G401.6 (cell line): ENCODE measurements around the gene SVIL.
"Not testable (repeated sequence)": the region's sequence is repeated elsewhere in the genome, so short reads cannot be mapped to it uniquely, and the experiment has no call there.

Source experiments
- FAIRE-seq: peaks from 2 replicates; lab custom pipeline; 2012; peaks lifted over from hg19 to GRCh38; lab: Jason Lieb, UNC

The SVIL gene

DNA sequence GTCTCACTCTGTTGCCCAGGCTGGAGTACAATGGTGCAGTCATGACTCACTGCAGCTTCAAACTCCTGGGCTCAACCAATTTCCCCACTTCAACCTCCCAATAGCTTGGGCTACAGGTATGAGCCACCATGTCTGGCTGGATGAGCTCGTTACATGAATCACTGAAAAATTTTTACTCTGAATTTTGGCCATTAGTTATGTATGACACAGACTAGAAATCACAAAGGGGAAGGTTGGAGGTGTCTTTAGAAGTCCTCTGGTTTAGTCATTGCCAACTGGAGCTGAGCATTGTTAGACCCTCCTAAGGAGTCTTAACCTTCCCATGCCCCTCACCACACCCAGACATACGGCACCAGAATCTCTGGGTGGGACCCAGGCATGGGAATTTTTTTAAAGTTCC, 34.7 kb downstream of the SVIL start:
- no peak for FAIRE-seq

DNA sequence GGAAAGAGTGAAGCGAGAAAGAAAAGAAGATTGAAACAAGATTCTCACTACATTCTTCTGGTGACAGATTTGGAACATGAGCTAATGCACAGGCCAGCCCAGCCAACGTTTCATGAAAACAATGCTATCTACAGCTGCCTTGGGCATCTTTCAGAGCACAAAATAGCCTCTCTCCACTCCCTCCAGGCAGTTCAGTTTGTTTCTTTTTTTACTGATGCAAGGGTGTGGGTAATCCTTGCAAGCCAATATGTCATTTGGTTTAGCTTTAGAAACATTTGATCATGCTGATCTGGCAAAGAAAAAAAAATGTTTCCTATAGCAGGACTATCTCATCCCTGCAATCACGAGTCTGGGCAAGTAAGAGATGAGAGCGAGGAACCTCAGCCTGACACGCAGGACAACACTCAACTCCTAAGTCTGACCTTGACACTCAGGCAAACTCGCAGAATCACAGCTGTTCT, 35.9 kb downstream of the SVIL start:
- no peak for FAIRE-seq

DNA sequence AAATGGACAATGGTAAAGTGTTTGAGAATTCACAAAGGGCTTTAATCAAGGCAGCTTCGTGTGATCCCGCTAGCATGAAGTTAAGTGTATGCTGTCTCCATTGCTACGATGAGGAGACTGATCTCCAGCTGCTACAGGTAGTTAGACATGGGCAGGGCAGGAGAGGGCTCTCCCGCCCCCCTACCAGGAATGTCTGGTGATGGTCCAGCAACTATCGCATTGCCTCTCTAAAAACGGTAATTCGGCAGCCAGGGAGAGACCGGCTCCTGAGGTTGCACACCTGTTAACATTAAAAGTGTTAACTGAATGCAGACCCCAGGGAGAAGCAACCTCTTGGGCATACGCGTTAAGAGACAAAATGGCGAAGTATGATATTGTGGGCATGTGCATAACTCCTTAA, 37.9 kb downstream of the SVIL start:
- FAIRE-seq, result no peak

DNA sequence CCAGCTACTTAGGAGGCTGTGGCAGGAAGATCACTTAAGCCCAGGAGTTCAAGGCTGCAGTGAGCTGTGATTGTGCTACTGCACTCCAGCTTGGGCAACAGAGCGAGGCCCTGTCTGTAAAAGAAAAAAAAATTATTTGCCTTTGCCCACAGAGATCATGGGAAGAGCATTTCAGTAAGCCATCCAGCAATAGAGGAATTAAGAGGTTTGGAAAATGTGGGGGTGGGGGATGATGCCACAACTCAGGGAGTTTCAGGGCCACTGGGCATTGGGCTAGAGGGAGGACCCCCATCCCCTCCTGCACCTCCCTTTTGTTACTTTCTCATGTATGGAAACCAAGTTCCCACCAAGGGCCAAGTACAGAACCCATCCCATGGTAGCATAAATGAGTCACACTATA, 38.4 kb downstream of the SVIL start:
- no peak for FAIRE-seq

DNA sequence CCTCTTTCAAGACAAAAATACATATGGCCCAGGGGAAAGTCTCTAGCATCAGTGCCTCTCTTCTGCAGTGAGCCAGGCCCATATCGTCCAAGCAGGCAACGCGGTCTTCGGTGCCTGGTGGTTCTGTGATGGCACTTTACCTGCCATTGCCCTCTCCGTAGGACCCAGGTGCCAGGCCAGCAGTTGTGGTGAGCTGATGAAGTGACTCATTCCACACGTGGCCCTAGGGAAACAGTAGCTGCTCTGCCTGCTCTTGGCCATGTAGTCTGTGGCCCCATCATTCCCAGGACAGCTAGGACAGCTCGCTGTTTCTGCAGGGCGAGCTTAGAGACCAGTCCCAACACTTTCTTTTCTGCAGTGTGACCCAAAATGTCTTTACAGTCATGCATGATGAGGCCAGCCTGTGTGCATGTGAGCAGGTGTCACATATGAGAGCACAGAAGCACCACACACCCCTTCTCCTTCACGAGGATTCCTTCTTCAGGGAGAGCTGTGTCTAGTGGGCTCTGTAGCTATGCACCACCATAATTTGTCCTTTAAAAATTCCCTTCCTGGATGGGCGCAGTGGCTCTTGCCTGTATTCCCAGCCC, 39.0 kb downstream of the SVIL start:
- FAIRE-seq, result no peak

DNA sequence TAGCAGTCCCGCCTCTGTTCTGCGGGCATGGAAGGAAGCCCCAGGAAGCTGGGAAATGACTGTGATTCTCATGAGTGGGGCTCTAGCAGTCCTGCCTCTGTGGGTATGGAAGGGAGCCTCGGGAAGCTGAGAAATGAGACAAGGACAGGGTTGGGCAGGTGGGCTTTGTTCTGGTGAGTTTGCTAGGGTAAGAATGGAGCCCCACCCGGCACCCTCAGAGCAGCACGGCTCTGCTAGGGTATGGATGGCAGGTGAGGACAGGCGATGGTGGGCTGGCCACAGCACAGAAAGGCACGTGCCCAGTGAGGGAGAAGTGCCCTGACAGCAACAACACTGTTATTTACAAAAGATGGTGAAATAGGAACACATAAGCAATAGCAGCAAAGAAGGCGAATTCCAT, 39.6 kb downstream of the SVIL start:
- FAIRE-seq, result no peak

DNA sequence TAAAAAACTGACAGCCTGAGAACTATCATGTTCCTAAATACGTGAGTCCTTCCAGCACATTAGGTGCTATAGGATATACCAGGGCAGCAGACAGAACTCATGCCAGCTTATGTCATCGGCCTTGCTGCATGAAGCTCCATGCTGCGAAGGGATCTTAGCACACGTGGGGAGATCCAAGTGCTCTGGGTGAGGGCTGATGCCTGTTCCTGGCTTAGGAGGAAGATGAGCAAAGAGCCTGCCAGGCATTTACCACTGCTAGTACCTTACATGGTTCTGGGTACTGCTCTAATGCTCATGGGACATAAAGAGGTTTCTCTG, 43.2 kb downstream of the SVIL start:
- FAIRE-seq, result no peak

DNA sequence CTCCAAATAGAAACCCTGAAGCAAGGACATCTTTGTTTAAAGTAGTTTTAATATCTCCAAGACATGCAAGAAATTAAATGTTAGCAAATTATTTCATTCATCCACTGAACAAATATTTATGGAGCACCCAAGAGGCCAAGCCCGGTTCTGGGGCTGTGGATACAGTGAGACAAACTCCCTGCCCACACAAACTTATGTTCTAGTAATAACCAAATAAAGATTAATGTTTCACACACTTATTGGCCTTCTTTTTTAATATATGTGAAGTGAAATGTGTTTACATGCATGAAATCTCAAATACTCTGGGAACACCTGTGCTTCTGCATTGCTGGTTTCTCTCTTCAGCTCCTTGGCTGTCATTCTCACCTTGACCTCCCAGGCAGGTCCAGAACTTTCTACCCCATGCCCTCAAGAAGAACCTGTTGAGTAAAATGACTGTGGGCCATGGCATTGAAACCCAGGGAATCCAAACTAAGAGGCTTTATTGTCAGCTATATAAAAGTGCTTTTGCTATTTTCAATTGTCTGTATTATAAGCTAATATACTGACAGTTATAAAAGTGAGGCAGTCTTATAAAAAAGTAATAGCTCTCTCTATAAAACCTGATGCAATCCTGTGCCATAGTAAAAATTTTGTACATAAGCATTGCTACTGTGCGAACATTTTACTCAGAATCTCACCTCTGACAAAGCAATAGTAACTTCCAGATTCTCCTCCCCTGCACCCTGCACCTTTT, 43.7 kb downstream of the SVIL start:
- no peak for FAIRE-seq

DNA sequence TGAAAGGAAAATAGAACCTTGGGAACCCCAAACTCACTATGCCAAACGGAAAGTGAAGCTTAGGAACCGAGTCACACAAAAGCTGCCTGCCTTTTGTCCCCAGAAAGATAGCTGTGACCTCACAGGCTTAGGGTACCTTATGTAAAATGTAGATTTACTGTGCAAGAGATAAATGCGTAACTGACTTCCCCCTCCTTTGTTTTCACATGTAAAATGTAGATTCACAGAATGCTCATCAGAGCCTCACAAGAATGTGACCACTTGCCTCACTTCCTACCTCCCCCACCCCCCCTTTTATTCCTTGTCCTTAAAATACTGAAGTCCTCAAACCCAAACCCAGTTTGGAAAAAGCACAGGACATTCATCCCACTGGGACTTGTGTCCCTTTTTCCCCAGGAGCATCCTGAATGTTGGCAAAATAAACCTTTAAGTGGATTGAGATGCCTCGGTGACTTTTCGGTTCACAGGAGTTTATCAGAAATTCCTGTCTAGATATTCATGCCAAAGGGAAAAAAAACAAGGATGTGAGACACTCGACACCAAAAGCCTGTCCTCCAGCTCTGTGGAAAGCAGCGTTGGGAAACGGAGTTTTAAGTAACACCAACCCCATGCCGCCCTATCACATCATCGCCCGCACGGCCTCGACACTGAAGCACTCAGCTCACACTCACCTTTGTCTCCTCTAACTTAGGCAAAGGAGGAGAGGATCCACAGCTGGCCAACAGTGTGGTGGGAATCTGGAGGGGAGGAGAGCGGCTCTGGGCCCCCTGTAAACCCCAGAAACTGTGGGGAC, 45.9 kb downstream of the SVIL start:
- peak; percentile 45 for FAIRE-seq

DNA sequence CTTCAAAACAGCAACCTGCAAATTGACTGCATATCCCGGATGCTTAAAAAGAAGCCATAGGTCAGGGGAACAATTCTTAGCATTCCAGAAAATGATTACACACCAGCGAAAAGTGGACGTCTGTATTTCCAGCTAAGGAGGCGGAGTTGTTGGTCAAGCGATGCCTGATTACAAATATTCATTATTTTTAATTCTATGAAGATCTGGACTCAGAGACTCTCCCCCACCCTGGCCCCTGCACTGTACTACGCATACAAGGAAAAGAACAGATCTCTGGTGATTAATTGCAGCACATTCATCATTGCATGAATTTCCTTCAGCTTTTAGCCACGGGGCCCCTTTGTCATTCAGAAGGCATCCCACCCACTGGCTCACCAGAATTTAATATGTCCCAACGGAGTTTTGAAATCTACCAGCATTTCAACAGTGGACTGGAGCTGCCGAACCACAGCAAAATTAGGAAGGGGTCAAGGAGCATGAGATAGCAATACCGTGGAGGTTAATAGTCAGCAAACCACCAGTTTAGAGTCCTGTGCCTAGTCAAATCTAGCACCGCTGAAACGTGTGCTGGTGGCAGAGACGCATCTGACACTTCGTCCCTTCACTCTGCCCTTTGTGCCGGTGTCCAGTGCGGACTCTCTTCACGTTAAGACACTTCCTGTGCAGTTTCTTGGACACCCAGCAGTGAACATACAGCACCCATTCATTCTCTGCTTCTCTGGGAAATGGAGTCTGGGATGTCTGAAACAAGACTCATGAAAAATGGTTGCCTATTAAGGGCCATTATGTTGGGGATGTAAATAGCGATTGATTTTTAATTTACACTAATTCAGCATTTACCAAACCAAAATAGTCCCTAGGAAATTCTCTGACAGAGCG, 46.8 kb downstream of the SVIL start:
- peak; percentile 93 for FAIRE-seq

DNA sequence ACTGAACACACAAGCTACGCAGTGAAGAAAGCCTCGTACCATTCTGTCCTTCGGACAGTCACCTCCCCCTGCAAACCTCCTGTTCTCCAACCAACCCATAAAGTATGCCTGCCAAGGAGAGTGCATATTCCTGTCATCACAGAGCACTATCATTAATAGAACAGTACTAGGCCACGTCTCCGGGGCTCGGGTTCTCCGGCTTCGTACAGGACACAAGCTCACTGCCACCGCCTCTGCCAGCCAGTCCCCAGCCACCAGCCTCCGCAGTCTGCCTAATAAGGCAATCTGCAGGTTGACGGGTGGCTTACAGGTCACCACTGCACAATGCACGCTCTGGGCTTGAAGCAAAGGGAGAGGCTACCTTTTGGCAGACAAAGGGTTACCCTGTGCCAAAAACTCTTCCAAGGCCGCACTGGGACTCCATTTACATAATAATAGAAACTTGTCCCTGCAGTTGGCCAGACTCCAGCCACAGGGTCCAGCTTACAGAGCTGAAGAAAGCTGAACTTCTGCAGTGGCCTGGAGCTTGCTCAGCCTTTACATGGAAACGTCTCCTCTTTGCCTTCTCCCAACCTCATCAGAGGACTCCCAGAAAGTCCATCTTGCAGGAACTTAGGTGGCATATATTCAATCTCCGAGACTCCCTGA, 47.5 kb downstream of the SVIL start:
- not testable (repeated sequence) for FAIRE-seq

DNA sequence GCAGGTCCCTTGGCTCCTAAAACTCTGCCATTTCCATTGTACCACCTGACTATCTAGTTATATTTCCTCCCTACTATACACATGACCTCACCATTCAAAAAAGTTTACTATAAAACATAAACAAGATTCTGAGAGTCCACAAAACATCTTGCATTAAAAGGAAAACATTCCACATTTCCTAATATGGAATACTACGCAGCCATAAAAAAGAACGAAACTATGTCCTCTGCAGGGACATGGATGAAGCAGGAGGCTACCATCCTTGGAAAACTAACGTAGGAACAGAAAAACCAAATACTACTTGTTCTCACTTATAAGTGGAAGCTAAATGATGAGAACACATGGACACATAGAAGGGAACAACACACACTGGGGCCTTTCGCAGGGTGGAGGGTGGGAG, 48.3 kb downstream of the SVIL start:
- FAIRE-seq, result no peak

DNA sequence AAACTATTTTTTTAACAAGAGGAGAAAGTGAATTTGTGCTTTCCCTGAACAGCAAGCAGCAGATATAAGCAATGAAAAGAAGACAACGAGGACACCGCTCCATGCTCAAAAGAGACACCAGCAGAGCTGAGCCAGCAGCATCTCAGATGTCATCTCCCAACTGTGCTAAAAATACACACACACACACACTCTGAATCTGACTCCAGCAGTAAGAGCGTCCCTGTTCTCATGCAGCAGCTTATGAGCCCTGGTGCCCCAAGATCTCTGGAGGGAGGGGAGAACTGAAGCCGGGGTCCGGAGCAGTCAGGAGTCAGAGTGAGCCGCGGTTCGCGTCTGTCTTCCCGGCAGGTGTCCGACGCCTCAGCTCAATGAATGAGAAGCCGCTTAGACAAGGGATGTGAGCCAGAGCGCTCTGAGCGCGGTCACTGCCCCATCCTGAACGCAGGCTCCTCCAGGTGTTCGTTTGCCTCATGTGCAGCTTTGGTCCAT, 49.2 kb downstream of the SVIL start:
- no peak for FAIRE-seq

DNA sequence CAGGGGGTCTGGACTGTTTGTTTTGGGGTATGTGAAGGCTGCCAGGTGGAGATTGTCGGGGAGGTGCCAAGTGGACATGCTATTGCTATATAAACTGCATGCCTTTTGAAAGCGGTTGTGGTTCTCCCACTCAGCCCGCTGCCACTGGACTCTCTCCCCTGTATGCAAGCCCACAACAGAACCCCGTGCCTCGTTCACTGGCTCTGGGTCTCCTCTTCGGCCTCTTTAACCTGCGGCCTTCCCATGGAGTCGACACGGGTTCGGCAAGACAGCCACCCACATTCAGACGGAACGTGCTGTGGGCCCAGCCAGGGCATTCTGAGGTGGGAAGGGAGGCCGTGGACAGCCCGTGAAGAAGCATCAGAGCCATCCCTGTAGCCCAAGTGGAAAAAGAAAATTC, 50.3 kb downstream of the SVIL start:
- no peak for FAIRE-seq

DNA sequence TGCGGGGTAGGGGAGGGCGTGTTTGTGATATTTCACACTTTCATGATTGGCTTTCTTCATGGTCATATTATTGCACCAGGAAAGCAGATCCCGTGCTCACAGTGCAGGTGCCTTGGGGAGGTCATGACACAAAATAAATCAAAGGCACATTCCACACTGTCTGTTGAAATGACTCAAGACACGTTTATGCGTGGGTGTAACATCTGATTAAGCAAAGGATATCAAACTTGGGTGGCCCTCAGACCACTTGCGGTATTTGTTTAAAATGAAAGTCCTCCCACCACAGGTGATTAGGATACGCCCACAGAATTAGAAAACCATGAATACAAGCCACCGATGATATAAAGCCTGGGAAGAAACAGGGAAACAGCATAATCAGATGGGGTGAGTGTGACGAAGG, 51.1 kb downstream of the SVIL start:
- no peak for FAIRE-seq

DNA sequence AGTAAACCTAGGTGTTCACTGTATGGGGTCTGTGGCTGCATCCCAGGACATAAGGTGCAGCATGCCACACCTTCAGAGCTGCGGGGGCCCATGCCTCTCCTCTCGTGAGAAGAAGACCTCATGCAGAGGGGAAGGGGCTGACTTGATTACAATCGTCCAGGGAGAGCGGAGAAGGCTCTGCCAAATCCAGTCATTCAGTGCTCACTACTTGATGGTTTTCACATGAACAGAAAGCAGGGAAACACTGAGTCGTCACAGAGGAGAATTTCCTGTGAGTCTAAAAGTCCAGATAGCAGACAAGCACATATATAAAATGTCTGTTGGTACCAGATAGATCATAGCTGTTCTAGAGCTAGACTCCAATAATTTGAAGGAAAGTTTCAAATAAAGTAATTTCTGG, 52.0 kb downstream of the SVIL start:
- not testable (repeated sequence) for FAIRE-seq

DNA sequence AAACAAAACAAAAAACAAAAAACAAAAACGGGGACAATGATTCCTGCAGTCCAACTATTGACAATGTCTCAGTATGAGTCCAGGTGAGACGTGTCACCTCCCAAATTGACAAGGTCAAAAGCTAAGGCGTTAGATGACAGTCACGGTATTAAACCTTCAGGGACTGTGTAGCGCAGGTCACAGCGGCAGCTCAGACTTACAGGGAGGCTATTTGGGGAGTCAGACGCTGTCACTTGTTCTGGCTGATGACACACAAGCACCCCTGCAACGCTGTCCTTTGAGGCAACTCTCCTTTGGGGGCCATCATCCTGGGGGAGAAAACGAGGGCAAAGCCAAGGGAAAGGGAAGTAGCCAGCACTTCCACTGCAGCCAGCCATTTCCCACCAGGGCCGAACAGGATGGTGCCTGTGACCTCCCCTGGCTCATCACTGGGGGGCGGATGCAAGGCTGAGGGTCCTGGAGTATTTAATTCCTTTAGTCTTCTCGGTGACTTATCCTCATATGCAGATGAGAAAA, 55.3 kb downstream of the SVIL start:
- FAIRE-seq, result no peak

DNA sequence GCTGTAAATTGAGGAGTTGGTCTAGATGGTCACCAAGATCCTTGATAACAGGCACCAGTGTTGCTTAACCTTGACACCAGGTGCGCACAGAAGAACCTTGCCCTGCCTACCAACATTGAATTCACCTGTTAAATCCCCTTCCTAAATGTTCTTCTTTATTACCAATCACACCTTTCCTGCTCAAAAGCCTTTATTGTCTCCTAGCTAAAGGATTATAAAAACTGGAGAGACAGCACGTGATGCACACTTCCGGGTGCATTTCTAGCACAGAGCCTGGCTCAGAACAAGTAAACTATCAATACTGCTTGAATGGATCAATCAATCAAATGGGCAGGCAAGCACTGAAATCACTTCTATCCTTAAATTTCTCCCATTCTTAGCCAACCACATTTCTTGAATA, 56.3 kb downstream of the SVIL start:
- no peak for FAIRE-seq

DNA sequence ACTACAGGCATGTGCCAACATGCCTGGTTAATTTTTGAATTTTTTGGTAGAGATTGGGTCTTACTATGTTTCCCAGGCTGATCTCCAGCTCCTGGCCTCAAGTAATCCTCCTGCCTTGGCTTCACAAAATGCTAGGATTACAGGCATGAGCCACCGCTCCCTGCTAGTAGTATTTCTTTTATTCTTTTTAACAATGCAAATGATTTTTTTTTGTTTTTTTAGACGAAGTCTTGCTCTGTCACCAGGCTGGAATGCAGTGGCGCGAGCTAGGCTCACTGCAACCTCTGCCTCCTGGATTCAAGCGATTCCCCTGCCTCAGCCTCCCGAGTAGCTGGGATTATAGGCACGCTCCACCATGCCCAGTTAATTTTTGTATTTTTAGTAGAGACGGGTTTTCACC, 58.1 kb downstream of the SVIL start:
- FAIRE-seq, result no peak

DNA sequence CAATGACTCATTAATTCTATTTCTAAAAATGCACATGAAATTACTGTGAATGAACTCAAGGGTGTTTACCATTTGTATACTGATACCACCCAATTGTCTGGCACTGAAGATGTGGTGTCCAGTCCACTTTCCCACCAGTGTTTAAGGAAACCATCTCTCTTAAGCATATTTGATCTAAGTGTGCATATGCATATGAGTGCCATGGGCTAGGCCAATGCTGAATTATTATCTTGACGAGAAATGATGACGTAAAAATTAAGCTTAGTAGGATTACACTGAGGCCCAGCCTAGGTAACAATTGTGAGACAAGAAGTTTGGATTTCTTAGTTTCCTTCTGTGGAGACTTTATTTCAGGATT, 59.7 kb downstream of the SVIL start:
- no peak for FAIRE-seq

DNA sequence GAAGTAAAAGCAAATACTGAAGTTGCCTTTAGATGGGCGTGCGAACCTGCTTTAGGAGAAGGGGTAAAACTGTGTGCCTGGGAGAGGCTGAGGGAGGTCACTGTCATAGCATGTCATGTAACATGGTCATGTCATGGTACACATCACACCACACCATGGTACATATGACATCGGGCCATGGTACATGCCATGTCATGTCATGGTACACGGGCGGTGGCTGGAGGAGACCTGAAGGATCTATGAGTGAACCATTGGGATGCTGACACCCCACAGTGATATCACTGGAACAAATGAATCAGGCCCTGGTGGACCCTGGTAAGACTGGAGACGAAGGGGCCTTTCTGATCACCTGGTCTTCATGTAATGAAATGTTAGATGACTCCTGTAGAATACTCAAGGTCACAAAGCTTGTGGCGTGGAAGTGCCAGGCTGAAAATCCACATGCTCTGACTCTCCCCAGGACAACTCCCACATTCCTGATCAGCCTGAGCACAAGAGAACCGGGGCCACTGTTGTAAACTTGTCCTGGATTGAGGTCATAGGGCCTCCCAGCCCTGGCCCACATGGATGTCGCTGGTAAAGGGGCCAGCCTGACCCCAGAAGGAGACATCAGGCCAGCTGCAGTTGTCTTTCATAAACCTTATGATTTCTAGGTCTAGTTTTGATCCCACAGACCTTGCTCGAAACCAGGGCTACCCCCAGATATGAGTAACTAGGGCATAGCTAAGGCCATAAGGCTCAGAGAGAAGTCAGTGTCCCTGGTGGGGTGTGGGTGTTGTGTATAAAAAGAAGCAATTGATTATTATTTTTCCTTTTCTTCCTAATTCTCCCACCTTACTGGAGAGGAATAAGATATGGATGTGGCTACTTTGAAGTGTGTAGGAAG, 60.3 kb downstream of the SVIL start:
- not testable (repeated sequence) for FAIRE-seq
